ENCODE data around the gene TRAPPC10.
A peak's percentile ranks its signal among the peaks of the same experiment; 100 is the strongest.

TRAPPC10 gene

GRCh38 chr21:44082648-44083440, 70.7 kb downstream of the TRAPPC10 start:
- peak overlapping the region; percentile 98 for H3K27ac Mint-ChIP-seq
- H3K36me3 Mint-ChIP-seq (ENCODE audit: low read depth), result peaks cover 83% of the 10 kb centered on the region
- H3K4me3 Mint-ChIP-seq, result peak overlapping the region; percentile 80
- DNase-seq (ENCODE audit: low spot score), result no peak
- H3K27me3 Mint-ChIP-seq (ENCODE audit: low read depth), result no peaks in the 10 kb centered on the region
- H3K4me1 Mint-ChIP-seq (ENCODE audit: low read depth), result peaks cover 69% of the 10 kb centered on the region
- H3K9me3 Mint-ChIP-seq, result no peaks in the 10 kb centered on the region

GRCh38 chr21:44083631-44084291, 71.7 kb downstream of the TRAPPC10 start:
- peak overlapping the region; percentile 98 for H3K27ac Mint-ChIP-seq
- H3K27me3 Mint-ChIP-seq (ENCODE audit: low read depth), result no peaks in the 10 kb centered on the region
- peak; percentile 61 for DNase-seq (ENCODE audit: low spot score)
- no peaks in the 10 kb centered on the region for H3K9me3 Mint-ChIP-seq
- H3K4me3 Mint-ChIP-seq, result peak overlapping the region; percentile 80
- H3K4me1 Mint-ChIP-seq (ENCODE audit: low read depth), result peaks cover 69% of the 10 kb centered on the region
- H3K36me3 Mint-ChIP-seq (ENCODE audit: low read depth), result peaks cover 85% of the 10 kb centered on the region

- H3K36me3 Mint-ChIP-seq (ENCODE audit: low read depth), result peaks cover 88% of the 10 kb centered on the region
- no peaks in the 10 kb centered on the region for H3K9me3 Mint-ChIP-seq
- peak overlapping the region; percentile 80 for H3K4me3 Mint-ChIP-seq
- peaks cover 73% of the 10 kb centered on the region for H3K4me1 Mint-ChIP-seq (ENCODE audit: low read depth)
- H3K27ac Mint-ChIP-seq, result peak overlapping the region; percentile 98
- H3K27me3 Mint-ChIP-seq (ENCODE audit: low read depth), result no peaks in the 10 kb centered on the region
- DNase-seq (ENCODE audit: low spot score), result no peak
These were observed 72.6 kb downstream of the TRAPPC10 start for GRCh38 chr21:44084496-44085241.

GRCh38 chr21:44085491-44086321, 73.6 kb downstream of the TRAPPC10 start:
- Mint-ChIP-seq H3K36me3 (ENCODE audit: low read depth) (peaks cover 93% of the 10 kb centered on the region), H3K27ac (peak overlapping the region; percentile 98), H3K9me3 (no peaks in the 10 kb centered on the region), H3K27me3 (ENCODE audit: low read depth) (no peaks in the 10 kb centered on the region), H3K4me3 (peak overlapping the region; percentile 80), H3K4me1 (ENCODE audit: low read depth) (peaks cover 81% of the 10 kb centered on the region)
- DNase-seq (ENCODE audit: low spot score), result no peak

GRCh38 chr21:44086636-44087425, 74.7 kb downstream of the TRAPPC10 start:
- Mint-ChIP-seq H3K27ac (peak overlapping the region; percentile 98), H3K9me3 (no peaks in the 10 kb centered on the region), H3K27me3 (ENCODE audit: low read depth) (no peaks in the 10 kb centered on the region), H3K36me3 (ENCODE audit: low read depth) (peaks cover 82% of the 10 kb centered on the region), H3K4me1 (ENCODE audit: low read depth) (peaks cover 74% of the 10 kb centered on the region), H3K4me3 (no peak overlapping the region)
- no peak for DNase-seq (ENCODE audit: low spot score)

GRCh38 chr21:44087426-44088400, 75.6 kb downstream of the TRAPPC10 start:
- no peak for DNase-seq (ENCODE audit: low spot score)
- Mint-ChIP-seq H3K36me3 (ENCODE audit: low read depth) (peaks cover 79% of the 10 kb centered on the region), H3K4me3 (no peak overlapping the region), H3K4me1 (ENCODE audit: low read depth) (peaks cover 65% of the 10 kb centered on the region), H3K27me3 (ENCODE audit: low read depth) (no peaks in the 10 kb centered on the region), H3K27ac (peak overlapping the region; percentile 62), H3K9me3 (no peaks in the 10 kb centered on the region)

GRCh38 chr21:44088401-44088780, 76.3 kb downstream of the TRAPPC10 start:
- Mint-ChIP-seq H3K36me3 (ENCODE audit: low read depth) (peaks cover 74% of the 10 kb centered on the region), H3K4me3 (no peak overlapping the region), H3K4me1 (ENCODE audit: low read depth) (peaks cover 58% of the 10 kb centered on the region), H3K9me3 (no peaks in the 10 kb centered on the region), H3K27me3 (ENCODE audit: low read depth) (no peaks in the 10 kb centered on the region), H3K27ac (peak overlapping the region; percentile 80)
- peak; percentile 2 for DNase-seq (ENCODE audit: low spot score)

- H3K4me1 Mint-ChIP-seq (ENCODE audit: low read depth), result peaks cover 51% of the 10 kb centered on the region
- peak overlapping the region; percentile 80 for H3K27ac Mint-ChIP-seq
- H3K36me3 Mint-ChIP-seq (ENCODE audit: low read depth), result peaks cover 74% of the 10 kb centered on the region
- peak overlapping the region; percentile 66 for H3K4me3 Mint-ChIP-seq
- H3K27me3 Mint-ChIP-seq (ENCODE audit: low read depth), result no peaks in the 10 kb centered on the region
- peak; percentile 8 for DNase-seq (ENCODE audit: low spot score)
- H3K9me3 Mint-ChIP-seq, result no peaks in the 10 kb centered on the region
These were observed 77.1 kb downstream of the TRAPPC10 start for GRCh38 chr21:44089001-44089911.

- Mint-ChIP-seq H3K36me3 (ENCODE audit: low read depth) (peaks cover 67% of the 10 kb centered on the region), H3K27ac (peak overlapping the region; percentile 80), H3K27me3 (ENCODE audit: low read depth) (no peaks in the 10 kb centered on the region), H3K4me3 (peak overlapping the region; percentile 61), H3K4me1 (ENCODE audit: low read depth) (peaks cover 40% of the 10 kb centered on the region), H3K9me3 (no peaks in the 10 kb centered on the region)
- DNase-seq (ENCODE audit: low spot score), result peak; percentile 3
These were observed 78.2 kb downstream of the TRAPPC10 start for GRCh38 chr21:44090325-44090724.

- Mint-ChIP-seq H3K9me3 (no peaks in the 10 kb centered on the region), H3K36me3 (ENCODE audit: low read depth) (peaks cover 51% of the 10 kb centered on the region), H3K27me3 (ENCODE audit: low read depth) (no peaks in the 10 kb centered on the region), H3K4me3 (no peak overlapping the region), H3K4me1 (ENCODE audit: low read depth) (peaks cover 28% of the 10 kb centered on the region), H3K27ac (no peak overlapping the region)
- DNase-seq (ENCODE audit: low spot score), result no peak
These were observed 80.1 kb downstream of the TRAPPC10 start for GRCh38 chr21:44092211-44092610.

GRCh38 chr21:44093761-44094160, 81.7 kb downstream of the TRAPPC10 start:
- Mint-ChIP-seq H3K27ac (no peak overlapping the region), H3K9me3 (no peaks in the 10 kb centered on the region), H3K4me1 (ENCODE audit: low read depth) (peaks cover 17% of the 10 kb centered on the region), H3K36me3 (ENCODE audit: low read depth) (peaks cover 36% of the 10 kb centered on the region), H3K27me3 (ENCODE audit: low read depth) (no peaks in the 10 kb centered on the region), H3K4me3 (no peak overlapping the region)
- DNase-seq (ENCODE audit: low spot score), result peak; percentile 2
